ENCODE measurements around the gene MMP23B.

Gene MMP23B

DNA sequence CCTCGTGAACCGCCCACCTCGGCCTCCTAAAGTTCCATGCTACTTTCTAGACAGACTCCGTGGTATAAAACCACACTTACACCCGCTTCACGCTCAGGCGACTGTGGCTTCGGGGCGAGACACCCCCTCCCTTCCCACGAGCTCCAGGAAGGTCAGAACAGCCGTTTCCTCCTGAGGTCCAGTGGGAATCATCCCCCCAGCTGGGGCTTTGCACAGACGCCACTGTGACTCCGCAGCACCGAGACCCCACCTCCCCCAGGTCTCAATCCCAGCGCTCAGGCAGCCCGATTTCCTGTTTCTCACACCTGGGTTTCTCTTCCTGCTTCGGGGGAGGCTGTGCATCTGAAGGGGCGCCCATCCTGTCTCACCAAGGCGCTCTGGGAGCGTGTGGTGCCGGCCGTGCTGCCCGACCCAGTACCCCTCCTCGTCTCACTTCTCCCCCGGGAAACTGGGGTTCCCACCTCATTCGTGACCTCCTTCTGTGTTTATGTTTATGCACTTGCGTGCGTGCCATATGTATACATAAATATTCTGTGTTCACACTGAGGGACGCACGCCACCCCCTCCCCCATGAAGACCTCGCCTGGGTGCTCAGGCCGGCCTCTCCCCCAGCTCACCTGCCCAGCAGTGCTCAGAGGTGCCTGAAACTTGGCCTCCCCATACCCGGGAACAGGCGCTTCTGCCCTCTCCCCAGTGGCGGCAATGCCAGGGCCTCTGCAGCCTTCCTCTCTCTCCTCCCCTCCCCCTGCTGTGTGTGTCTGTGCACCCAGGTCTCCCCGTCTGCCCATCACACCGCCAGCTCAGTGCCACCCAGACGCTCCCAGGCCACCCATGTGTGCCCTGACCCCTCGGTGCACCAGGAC lies 46.0 kb downstream of the MMP23B start:
- peaks cover 45% of the 10 kb centered on the region for H3K79me2 ChIP-seq (ENCODE audit: insufficient read depth, low read length)
- peak; percentile 73 for DNase-seq
- H3K4me3 ChIP-seq (ENCODE audit: low read depth in 1 of 2, low read length in 2 of 2) = 0 out of 4 replicates have a peak overlapping the region, but pooled peaks of 1 of the 2 experiments have one; percentile 5
- no peaks in the 10 kb centered on the region for H3K9me3 ChIP-seq (ENCODE audit: insufficient read depth, low read length, severe bottlenecking)
- peak; percentile 91 for ATAC-seq (ENCODE audit: insufficient read depth, low read depth)
- 0 out of 2 replicates have a peak, but pooled peaks cover 2% of the 10 kb centered on the region for H3K36me3 ChIP-seq (ENCODE audit: insufficient read depth, low read length)
- H3K27me3 ChIP-seq (ENCODE audit: insufficient read depth, low read length, poor library complexity) = no peaks in the 10 kb centered on the region
- TF ChIP-seq EZH2 (IDR thresholded peaks at IDR 0.05; ENCODE audit: borderline replicate concordance, low read depth, low read length, severe bottlenecking) = no peak
- TF ChIP-seq, protein P1, sequence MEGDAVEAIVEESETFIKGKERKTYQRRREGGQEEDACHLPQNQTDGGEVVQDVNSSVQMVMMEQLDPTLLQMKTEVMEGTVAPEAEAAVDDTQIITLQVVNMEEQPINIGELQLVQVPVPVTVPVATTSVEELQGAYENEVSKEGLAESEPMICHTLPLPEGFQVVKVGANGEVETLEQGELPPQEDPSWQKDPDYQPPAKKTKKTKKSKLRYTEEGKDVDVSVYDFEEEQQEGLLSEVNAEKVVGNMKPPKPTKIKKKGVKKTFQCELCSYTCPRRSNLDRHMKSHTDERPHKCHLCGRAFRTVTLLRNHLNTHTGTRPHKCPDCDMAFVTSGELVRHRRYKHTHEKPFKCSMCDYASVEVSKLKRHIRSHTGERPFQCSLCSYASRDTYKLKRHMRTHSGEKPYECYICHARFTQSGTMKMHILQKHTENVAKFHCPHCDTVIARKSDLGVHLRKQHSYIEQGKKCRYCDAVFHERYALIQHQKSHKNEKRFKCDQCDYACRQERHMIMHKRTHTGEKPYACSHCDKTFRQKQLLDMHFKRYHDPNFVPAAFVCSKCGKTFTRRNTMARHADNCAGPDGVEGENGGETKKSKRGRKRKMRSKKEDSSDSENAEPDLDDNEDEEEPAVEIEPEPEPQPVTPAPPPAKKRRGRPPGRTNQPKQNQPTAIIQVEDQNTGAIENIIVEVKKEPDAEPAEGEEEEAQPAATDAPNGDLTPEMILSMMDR (IDR thresholded peaks at IDR 0.05; ENCODE audit: borderline replicate concordance, extremely low read depth, low read length, poor library complexity, severe bottlenecking) = no peak
- no peak overlapping the region for H2AFZ ChIP-seq (ENCODE audit: low read depth, low read length)
- peaks cover 24% of the 10 kb centered on the region for H4K20me1 ChIP-seq (ENCODE audit: insufficient read depth, low read length)
- peak overlapping the region; percentile 6; the same call in 1 of the 2 replicates for H3K9ac ChIP-seq (ENCODE audit: low read depth, low read length)
- H3K4me1 ChIP-seq (ENCODE audit: insufficient read depth, low read length) = peaks cover 20% of the 10 kb centered on the region
- H3K4me2 ChIP-seq (ENCODE audit: insufficient read depth, low read length) = peak overlapping the region; percentile 43
- H3K27ac ChIP-seq (ENCODE audit: low read length) = peak overlapping the region; percentile 61

DNA sequence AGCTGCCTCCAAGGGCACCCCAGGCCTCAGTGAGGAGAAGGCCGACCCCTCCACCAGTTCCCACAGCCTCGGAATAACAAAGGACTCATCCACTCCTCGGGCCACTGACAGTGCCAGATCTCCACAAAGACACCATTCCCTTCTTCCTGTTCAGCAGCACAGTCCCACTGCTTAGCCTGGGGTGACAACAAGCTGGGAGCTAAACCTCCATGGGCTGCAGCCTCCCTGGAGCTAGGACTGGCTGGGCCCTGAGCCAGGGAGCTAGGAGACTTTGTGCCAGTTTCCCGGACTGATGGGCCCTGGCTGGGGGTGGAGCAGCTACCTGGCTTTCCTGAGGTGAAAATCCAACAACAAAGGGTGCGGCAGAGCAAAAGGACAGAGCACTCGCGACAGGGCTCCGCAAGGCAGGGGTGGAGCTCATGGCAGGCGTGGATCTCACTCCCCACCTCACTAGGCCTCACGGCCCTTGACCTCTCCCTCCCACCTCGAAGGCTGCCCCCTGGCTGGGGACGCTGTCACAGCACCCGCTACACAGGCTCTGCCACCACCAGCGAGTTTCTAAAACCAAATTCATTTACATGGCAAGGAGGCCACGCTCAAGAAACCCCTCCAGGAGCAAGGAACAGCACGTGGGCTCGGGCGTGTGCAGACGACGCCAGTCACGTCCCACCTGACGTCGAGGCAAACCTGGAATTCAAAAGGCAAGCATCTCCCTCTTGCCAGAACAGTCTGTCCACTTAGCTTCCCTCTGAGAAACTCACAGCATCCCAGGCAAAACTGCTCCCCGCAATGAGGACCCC lies 46.8 kb downstream of the MMP23B start:
- H3K36me3 ChIP-seq (ENCODE audit: insufficient read depth, low read length) = 0 out of 2 replicates have a peak, but pooled peaks cover 5% of the 10 kb centered on the region
- H2AFZ ChIP-seq (ENCODE audit: low read depth, low read length) = no peak overlapping the region
- no peak overlapping the region for H3K4me3 ChIP-seq (ENCODE audit: low read depth in 1 of 2, low read length in 2 of 2)
- no peaks in the 10 kb centered on the region for H3K27me3 ChIP-seq (ENCODE audit: insufficient read depth, low read length, poor library complexity)
- H3K27ac ChIP-seq (ENCODE audit: low read length) = peak overlapping the region; percentile 61
- no peaks in the 10 kb centered on the region for H3K9me3 ChIP-seq (ENCODE audit: insufficient read depth, low read length, severe bottlenecking)
- H3K79me2 ChIP-seq (ENCODE audit: insufficient read depth, low read length) = peaks cover 53% of the 10 kb centered on the region
- ATAC-seq (ENCODE audit: insufficient read depth, low read depth) (no peak), DNase-seq (no peak)
- peaks cover 26% of the 10 kb centered on the region for H4K20me1 ChIP-seq (ENCODE audit: insufficient read depth, low read length)
- TF ChIP-seq EZH2 (IDR thresholded peaks at IDR 0.05; ENCODE audit: borderline replicate concordance, low read depth, low read length, severe bottlenecking) = no peak
- TF ChIP-seq, protein P1 (IDR thresholded peaks at IDR 0.05; ENCODE audit: borderline replicate concordance, extremely low read depth, low read length, poor library complexity, severe bottlenecking) = no peak
- peak overlapping the region; percentile 6; the same call in 1 of the 2 replicates for H3K9ac ChIP-seq (ENCODE audit: low read depth, low read length)
- peaks cover 20% of the 10 kb centered on the region for H3K4me1 ChIP-seq (ENCODE audit: insufficient read depth, low read length)
- peak overlapping the region; percentile 43 for H3K4me2 ChIP-seq (ENCODE audit: insufficient read depth, low read length)

DNA sequence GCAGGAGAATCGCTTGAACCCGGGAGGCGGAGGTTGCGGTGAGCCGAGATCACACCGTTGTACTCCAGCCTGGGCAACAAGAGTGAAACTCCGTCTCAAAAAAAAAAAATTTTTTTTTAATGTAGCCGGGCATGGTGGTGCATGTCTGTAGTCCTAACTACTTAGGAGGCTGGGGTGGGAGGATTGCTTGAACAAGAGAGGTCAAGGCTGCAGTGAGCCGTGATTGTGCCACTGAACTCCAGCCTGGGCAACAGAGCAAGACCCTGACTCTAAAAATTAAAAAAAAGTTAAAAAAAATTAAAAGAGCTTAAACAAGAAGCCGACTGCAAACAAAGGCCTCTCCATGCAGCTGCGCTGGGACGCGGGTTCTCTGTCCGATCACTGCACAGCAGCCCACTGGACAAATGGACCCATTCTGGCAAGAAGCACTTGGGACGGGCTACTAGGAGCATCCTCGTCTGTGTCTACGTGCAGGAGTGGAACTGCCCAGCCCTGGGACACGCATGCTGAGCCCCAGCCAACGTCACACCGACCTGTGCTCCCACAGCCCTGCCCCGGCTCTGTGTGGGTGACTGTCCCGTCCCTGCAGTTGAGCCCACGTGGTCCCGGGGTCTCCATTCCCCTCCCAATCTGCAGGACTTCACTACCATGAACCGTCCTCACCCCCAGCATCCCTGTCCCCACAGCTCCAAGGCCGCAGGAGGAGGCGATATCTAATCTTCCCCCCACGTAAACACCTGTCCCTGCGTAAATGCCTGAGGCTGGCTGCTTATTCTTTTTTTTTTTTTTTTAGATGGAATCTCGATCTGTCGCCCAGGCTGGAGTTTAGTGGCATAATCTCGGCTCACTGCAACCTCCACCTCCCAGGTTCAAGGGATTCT lies 48.3 kb downstream of the MMP23B start:
- H4K20me1 ChIP-seq (ENCODE audit: insufficient read depth, low read length) = peaks cover 31% of the 10 kb centered on the region
- no peak overlapping the region for H3K4me2 ChIP-seq (ENCODE audit: insufficient read depth, low read length)
- H2AFZ ChIP-seq (ENCODE audit: low read depth, low read length) = no peak overlapping the region
- H3K9ac ChIP-seq (ENCODE audit: low read depth, low read length) = no peak overlapping the region
- H3K4me3 ChIP-seq (ENCODE audit: low read depth in 1 of 2, low read length in 2 of 2) = no peak overlapping the region
- no peaks in the 10 kb centered on the region for H3K27me3 ChIP-seq (ENCODE audit: insufficient read depth, low read length, poor library complexity)
- ATAC-seq (ENCODE audit: insufficient read depth, low read depth) = no peak
- 0 out of 2 replicates have a peak, but pooled peaks cover 6% of the 10 kb centered on the region for H3K36me3 ChIP-seq (ENCODE audit: insufficient read depth, low read length)
- H3K27ac ChIP-seq (ENCODE audit: low read length) = no peak overlapping the region
- TF ChIP-seq EZH2 (IDR thresholded peaks at IDR 0.05; ENCODE audit: borderline replicate concordance, low read depth, low read length, severe bottlenecking) = no peak
- TF ChIP-seq, protein P1 (IDR thresholded peaks at IDR 0.05; ENCODE audit: borderline replicate concordance, extremely low read depth, low read length, poor library complexity, severe bottlenecking) = no peak
- peaks cover 63% of the 10 kb centered on the region for H3K79me2 ChIP-seq (ENCODE audit: insufficient read depth, low read length)
- DNase-seq = no peak
- peaks cover 20% of the 10 kb centered on the region for H3K4me1 ChIP-seq (ENCODE audit: insufficient read depth, low read length)
- no peaks in the 10 kb centered on the region for H3K9me3 ChIP-seq (ENCODE audit: insufficient read depth, low read length, severe bottlenecking)
